OCI-LY1 (cell line): ENCODE measurements around the gene ADAM17.

Experiments used
- H2AFZ ChIP-seq: fragments of 200-600 bp; sonication (generic), shearing (Covaris generic); 2 replicates; pipeline ENCODE4 v1.6.0; 2014; ENCODE audit warnings: antibody characterized with exemption, mild to moderate bottlenecking, low read length
- H3F3A ChIP-seq: fragments of 200-600 bp; sonication (generic), shearing (Covaris generic); 2 replicates; pipeline ENCODE4 v1.6.0; 2014; ENCODE audit warnings: mild to moderate bottlenecking, antibody characterized with exemption, low read length, moderate library complexity; ENCODE audit not compliant: insufficient read depth
- H3K27ac ChIP-seq: fragments of 200-600 bp; sonication (generic); 2 replicates; pipeline ENCODE4 v1.5.1; 2014; ENCODE audit warnings: low read length, mixed run types, mild to moderate bottlenecking, low read depth; ENCODE audit not compliant: poor library complexity, severe bottlenecking
- H3K27me3 ChIP-seq: fragments of 200-600 bp; sonication (generic); 2 replicates; pipeline ENCODE4 v1.6.0; 2014; ENCODE audit warnings: antibody characterized with exemption, mild to moderate bottlenecking, low read length, moderate library complexity; ENCODE audit not compliant: insufficient read depth
- H3K36me3 ChIP-seq: fragments of 200-600 bp; sonication (generic); 2 replicates; pipeline ENCODE4 v1.6.1; 2014; ENCODE audit warnings: mild to moderate bottlenecking, antibody characterized with exemption, low read length, moderate library complexity, mixed read lengths; ENCODE audit not compliant: insufficient read depth
- H3K4me1 ChIP-seq: fragments of 200-600 bp; sonication (generic); 2 replicates; pipeline ENCODE4 v1.5.1; 2014; ENCODE audit warnings: mild to moderate bottlenecking, low read length, moderate library complexity; ENCODE audit not compliant: insufficient read depth, severe bottlenecking
- H3K4me2 ChIP-seq: fragments of 200-600 bp; sonication (generic), shearing (Covaris generic); 2 replicates; pipeline ENCODE4 v1.6.1; 2014; ENCODE audit warnings: low read length
- H3K4me3 ChIP-seq: fragments of 200-600 bp; sonication (generic); 2 replicates; pipeline ENCODE4 v1.5.1; 2014; ENCODE audit warnings: low read length, low read depth, mild to moderate bottlenecking, mixed read lengths; ENCODE audit not compliant: poor library complexity, severe bottlenecking
- H3K79me2 ChIP-seq: fragments of 200-600 bp; shearing (Covaris generic); 2 replicates; pipeline ENCODE4 v1.6.1; 2016; ENCODE audit warnings: mixed run types, low read length, mixed read lengths; ENCODE audit not compliant: insufficient read depth
- H3K9ac ChIP-seq: fragments of 200-600 bp; sonication (generic), shearing (Covaris generic); 2 replicates; pipeline ENCODE4 v1.6.1; 2014; ENCODE audit warnings: mild to moderate bottlenecking, low read length, mixed read lengths
- H3K9me2 ChIP-seq: fragments of 200-600 bp; sonication (generic), shearing (Covaris generic); 2 replicates; pipeline ENCODE4 v1.6.1; 2014; ENCODE audit warnings: low read depth, mild to moderate bottlenecking, low read length, mixed read lengths
- H3K9me3 ChIP-seq: fragments of 200-600 bp; shearing (Covaris generic); 2 replicates; pipeline ENCODE4 v1.6.1; 2014; ENCODE audit warnings: low read length, mixed read lengths
- H4K20me1 ChIP-seq: fragments of 200-600 bp; sonication (generic), shearing (Covaris generic); 2 replicates; pipeline ENCODE4 v1.6.0; 2016; ENCODE audit warnings: mild to moderate bottlenecking, low read length; ENCODE audit not compliant: insufficient read depth
- CTCF ChIP-seq: fragments of 200-600 bp; sonication (generic), shearing (Covaris generic); IDR thresholded peaks from 2 replicates; pipeline ENCODE4 v1.5.1; 2017; ENCODE audit warnings: mild to moderate bottlenecking, antibody characterized with exemption, low read length, moderate library complexity, mixed read lengths
- EZH2 ChIP-seq: fragments of 200-600 bp; sonication (generic), shearing (Covaris generic); IDR thresholded peaks from 2 replicates; pipeline ENCODE4 v1.8.0; 2017; ENCODE audit warnings: borderline replicate concordance, mixed run types, mild to moderate bottlenecking, antibody characterized with exemption, low read length, moderate library complexity, mixed read lengths

Gene ADAM17

GRCh38 chr2:9460441-9461017, 95.1 kb downstream of the ADAM17 start:
- H3K79me2 ChIP-seq = no peaks in the 10 kb centered on the region
- H4K20me1 ChIP-seq = no peaks in the 10 kb centered on the region
- no peak for TF ChIP-seq EZH2
- no peak for TF ChIP-seq CTCF
- no peaks in the 10 kb centered on the region for H3K4me1 ChIP-seq
- no peak overlapping the region for H3K27ac ChIP-seq
- H3K4me2 ChIP-seq = no peak overlapping the region
- no peaks in the 10 kb centered on the region for H3K9me3 ChIP-seq
- no peak overlapping the region for H2AFZ ChIP-seq
- H3K9me2 ChIP-seq = no peaks in the 10 kb centered on the region
- no peak overlapping the region for H3K9ac ChIP-seq
- no peak overlapping the region for H3K4me3 ChIP-seq
- H3K27me3 ChIP-seq = no peaks in the 10 kb centered on the region
- no peaks in the 10 kb centered on the region for H3F3A ChIP-seq
- H3K36me3 ChIP-seq = peaks cover 80% of the 10 kb centered on the region

- no peaks in the 10 kb centered on the region for H3K79me2 ChIP-seq
- H3F3A ChIP-seq = no peaks in the 10 kb centered on the region
- no peak overlapping the region for H3K4me2 ChIP-seq
- no peaks in the 10 kb centered on the region for H4K20me1 ChIP-seq
- no peaks in the 10 kb centered on the region for H3K9me3 ChIP-seq
- peaks cover 76% of the 10 kb centered on the region for H3K36me3 ChIP-seq
- H3K9ac ChIP-seq = no peak overlapping the region
- no peaks in the 10 kb centered on the region for H3K9me2 ChIP-seq
- TF ChIP-seq CTCF (no peak), EZH2 (no peak)
- no peak overlapping the region for H3K4me3 ChIP-seq
- H3K4me1 ChIP-seq = no peaks in the 10 kb centered on the region
- H3K27me3 ChIP-seq = no peaks in the 10 kb centered on the region
- H3K27ac ChIP-seq = no peak overlapping the region
- H2AFZ ChIP-seq = no peak overlapping the region
Measured at GRCh38 chr2:9451231-9451630, 104.4 kb downstream of the ADAM17 start.

- Histone ChIP-seq H3F3A (no peaks in the 10 kb centered on the region), H3K36me3 (peaks cover 83% of the 10 kb centered on the region), H3K27ac (no peak overlapping the region), H3K27me3 (no peaks in the 10 kb centered on the region), H3K9ac (no peak overlapping the region), H3K79me2 (no peaks in the 10 kb centered on the region), H2AFZ (no peak overlapping the region), H3K9me3 (no peaks in the 10 kb centered on the region), H4K20me1 (no peaks in the 10 kb centered on the region), H3K4me1 (no peaks in the 10 kb centered on the region), H3K9me2 (no peaks in the 10 kb centered on the region), H3K4me3 (no peak overlapping the region), H3K4me2 (no peak overlapping the region)
- no peak for TF ChIP-seq CTCF
- TF ChIP-seq EZH2 = no peak
Measured at GRCh38 chr2:9445089-9445488, 110.5 kb downstream of the ADAM17 start.
